HG03064 (cell line): ENCODE data around the gene TMEM156.
A peak's percentile ranks its signal among the peaks of the same experiment; 100 is the strongest.
"Not testable (repeated sequence)": the region's sequence is repeated elsewhere in the genome, so short reads cannot be mapped to it uniquely, and the experiment has no call there.

Source experiments
- ATAC-seq: cut with Tn5 transposase; IDR thresholded peaks from one replicate; pipeline ENCODE4 v1.9.1; 2021; ENCODE audit warnings: low read depth; ENCODE audit not compliant: unreplicated experiment

TMEM156 gene

GRCh38 chr4:38959248-38959647 lies 73.0 kb downstream of the TMEM156 start:
- ATAC-seq, result not testable (repeated sequence)

- no peak for ATAC-seq
Measured at GRCh38 chr4:38958453-38959190, 73.6 kb downstream of the TMEM156 start.

GRCh38 chr4:38957893-38958292 lies 74.3 kb downstream of the TMEM156 start:
- no peak for ATAC-seq

GRCh38 chr4:38957261-38957815 lies 74.9 kb downstream of the TMEM156 start:
- ATAC-seq, result no peak

- no peak for ATAC-seq
Measured at GRCh38 chr4:38955957-38956356, 76.3 kb downstream of the TMEM156 start.

- no peak for ATAC-seq
Measured at GRCh38 chr4:38954727-38955126, 77.5 kb downstream of the TMEM156 start.

- no peak for ATAC-seq
Measured at GRCh38 chr4:38952017-38952416, 80.2 kb downstream of the TMEM156 start.

- ATAC-seq, result no peak
Measured at GRCh38 chr4:38951598-38951997, 80.6 kb downstream of the TMEM156 start.

- no peak for ATAC-seq
Measured at GRCh38 chr4:38950734-38951133, 81.5 kb downstream of the TMEM156 start.

- ATAC-seq, result no peak
Measured at GRCh38 chr4:38950159-38950558, 82.0 kb downstream of the TMEM156 start.

GRCh38 chr4:38949411-38950051 lies 82.7 kb downstream of the TMEM156 start:
- ATAC-seq, result no peak

- ATAC-seq, result no peak
Measured at GRCh38 chr4:38948551-38948950, 83.7 kb downstream of the TMEM156 start.

GRCh38 chr4:38946919-38947318 lies 85.3 kb downstream of the TMEM156 start:
- no peak for ATAC-seq

GRCh38 chr4:38944440-38944839 lies 87.8 kb downstream of the TMEM156 start:
- ATAC-seq, result no peak

GRCh38 chr4:38943343-38943742 lies 88.9 kb downstream of the TMEM156 start:
- no peak for ATAC-seq

- ATAC-seq, result not testable (repeated sequence)
Measured at GRCh38 chr4:38941906-38942305, 90.3 kb downstream of the TMEM156 start.

GRCh38 chr4:38940476-38940875 lies 91.7 kb downstream of the TMEM156 start:
- no peak for ATAC-seq

GRCh38 chr4:38939165-38939564 lies 93.0 kb downstream of the TMEM156 start:
- peak; percentile 94 for ATAC-seq

GRCh38 chr4:38935391-38936073 lies 96.7 kb downstream of the TMEM156 start:
- no peak for ATAC-seq

GRCh38 chr4:38931125-38931524 lies 101.1 kb downstream of the TMEM156 start:
- ATAC-seq, result no peak

- ATAC-seq, result no peak
Measured at GRCh38 chr4:38930707-38931106, 101.5 kb downstream of the TMEM156 start.
